Lower lobe of right lung (tissue), 2 donors: ENCODE data around the gene HMGN3. TPM values are rescaled to one million over a fixed set of nuclear protein-coding genes. Genes with fewer than 3 reads are reported as not detected.

Source experiments
- ATAC-seq, 2 donors: fragments of 200-7000 bp; cut with Tn5 transposase; one replicate each; pipeline ENCODE4 v1.9.1; 2020 to 2022; ENCODE audit warnings: mild to moderate bottlenecking in 2 of 2, moderate library complexity in 2 of 2
- DNase-seq: peaks from one replicate; pipeline ENCODE4 v3.0.0-alpha.2; 2020
- H3K27ac ChIP-seq: fragments of 200-600 bp; one replicate; pipeline ENCODE4 v1.8.0; 2022
- H3K27me3 ChIP-seq: fragments of 200-600 bp; one replicate; pipeline ENCODE4 v1.8.0; 2022; ENCODE audit warnings: low read depth
- H3K36me3 ChIP-seq: fragments of 200-600 bp; one replicate; pipeline ENCODE4 v1.8.0; 2022; ENCODE audit warnings: mild to moderate bottlenecking
- H3K4me1 ChIP-seq: fragments of 200-600 bp; one replicate; pipeline ENCODE4 v1.8.0; 2022
- H3K4me3 ChIP-seq: fragments of 200-600 bp; one replicate; pipeline ENCODE4 v1.8.0; 2022; ENCODE audit warnings: mild to moderate bottlenecking
- H3K9me3 ChIP-seq: fragments of 200-600 bp; one replicate; pipeline ENCODE4 v1.8.0; 2022
- CTCF ChIP-seq: fragments of 200-600 bp; IDR thresholded peaks from one replicate; pipeline ENCODE4 v1.8.0; 2022; ENCODE audit warnings: antibody characterized with exemption, mild to moderate bottlenecking
- intact Hi-C: fragments of 100-400 bp; cut with DNase I; formaldehyde crosslinking; loops from one replicate; pipeline ENCODE4 v1.11.0; 2022
- total RNA-seq: library from RNA; stranded (reverse); fragmentation: NEBNext Ultra II Directional; extraction: Animal tissue kit (Norgen Biotek cat#: 25700); gene quantifications from one replicate; pipeline ENCODE4 v1.2.1, GENCODE V29; 2021
- donor health status: DM: no; HTN: yes; CAD: no; lungs with severe emphysema.

HMGN3 gene
- total RNA-seq, 1 donor from 2014 or later: 98.7 TPM

DNA sequence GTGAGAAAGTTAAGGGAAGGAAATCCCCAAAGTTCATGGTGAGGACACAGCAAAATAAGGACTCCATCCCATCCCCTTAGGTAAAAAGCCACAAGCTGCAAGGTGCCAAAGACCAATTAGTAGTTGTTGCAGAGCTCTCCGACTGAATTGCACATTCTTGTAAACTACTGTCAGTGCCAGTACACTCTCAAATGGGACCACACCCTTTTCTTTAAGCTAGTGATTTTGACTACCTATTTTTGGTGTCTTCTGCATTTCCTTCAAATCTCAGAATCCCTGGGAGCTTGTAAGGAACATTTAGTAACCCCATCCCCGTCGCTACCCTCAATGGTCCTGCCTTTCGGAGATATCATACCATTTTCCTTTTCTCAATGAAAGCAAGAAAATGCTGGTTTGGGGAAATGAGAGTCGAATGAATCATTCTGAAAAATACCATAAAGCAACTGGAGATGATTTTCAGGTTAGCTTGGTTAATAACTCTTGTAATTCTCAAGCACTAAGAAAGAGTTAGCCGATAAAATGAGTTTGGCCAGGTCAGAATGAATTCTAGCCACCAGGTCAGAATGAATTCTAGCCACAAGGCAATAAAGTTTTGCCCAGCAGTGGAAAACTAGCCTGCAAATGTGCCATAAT is 5.2 kb upstream of the HMGN3 start:
- TF ChIP-seq CTCF: no peak
- H3K27me3 ChIP-seq: no peaks in the 10 kb centered on the region
- ATAC-seq (no peak), DNase-seq (no peak)
- peaks cover 18% of the 10 kb centered on the region for H3K4me1 ChIP-seq
- H3K9me3 ChIP-seq: no peaks in the 10 kb centered on the region
- intact Hi-C loops: loop anchor here (10.0 kb wide), 1 partner anchor 155 kb away; no protein-coding TSS in a partner anchor
- H3K4me3 ChIP-seq: no peak overlapping the region
- H3K27ac ChIP-seq: no peak overlapping the region
- no peaks in the 10 kb centered on the region for H3K36me3 ChIP-seq

DNA sequence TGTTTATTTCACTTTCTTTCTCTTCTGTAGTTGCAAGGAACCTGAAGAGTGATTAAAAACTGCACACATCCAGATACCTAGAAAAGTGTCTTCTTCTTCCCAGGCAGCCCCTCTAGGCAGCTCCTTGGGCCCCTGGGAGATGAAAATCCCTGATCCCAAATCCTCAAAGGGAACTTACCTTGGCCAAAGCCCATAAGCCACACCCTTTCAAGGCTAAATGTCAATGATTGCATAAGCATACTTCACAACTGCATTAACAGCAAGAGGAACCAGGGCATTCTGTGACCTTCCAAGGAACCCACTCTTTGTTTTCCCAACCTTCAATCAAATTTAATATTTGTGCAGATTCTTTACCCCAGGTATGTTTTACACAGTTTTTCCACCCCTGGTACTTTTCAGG is 4.4 kb upstream of the HMGN3 start:
- no peak for DNase-seq
- Histone ChIP-seq H3K27ac (no peak overlapping the region), H3K27me3 (no peaks in the 10 kb centered on the region), H3K4me3 (no peak overlapping the region), H3K9me3 (no peaks in the 10 kb centered on the region), H3K36me3 (no peaks in the 10 kb centered on the region), H3K4me1 (peaks cover 18% of the 10 kb centered on the region)
- intact Hi-C loops: loop anchor here (10.0 kb wide), 1 partner anchor 154 kb away; no protein-coding TSS in a partner anchor
- no peak for TF ChIP-seq CTCF
- ATAC-seq: no peak

- no peak for TF ChIP-seq CTCF
- Histone ChIP-seq H3K27ac (no peak overlapping the region), H3K9me3 (no peaks in the 10 kb centered on the region), H3K27me3 (no peaks in the 10 kb centered on the region), H3K4me3 (no peak overlapping the region), H3K4me1 (peaks cover 30% of the 10 kb centered on the region), H3K36me3 (no peaks in the 10 kb centered on the region)
- intact Hi-C loops: loop anchor here (10.0 kb wide), 1 partner anchor 152 kb away; no protein-coding TSS in a partner anchor
- DNase-seq (no peak), ATAC-seq (no peak)
Observed at GRCh38 chr6:79236711-79237110, 2.2 kb upstream of the HMGN3 start.

- TF ChIP-seq CTCF: peak; percentile 30
- Histone ChIP-seq H3K4me1 (peaks cover 29% of the 10 kb centered on the region), H3K27ac (peak overlapping the region; percentile 87), H3K27me3 (no peaks in the 10 kb centered on the region), H3K36me3 (no peaks in the 10 kb centered on the region), H3K9me3 (no peaks in the 10 kb centered on the region), H3K4me3 (peak overlapping the region; percentile 79)
- ATAC-seq: peak; percentile 96 to 97
- DNase-seq: peak; percentile 94
- intact Hi-C loops: loop anchor here (10.0 kb wide), 1 partner anchor 149 kb away; no protein-coding TSS in a partner anchor
Observed at GRCh38 chr6:79233611-79234149, 802 bp downstream of the HMGN3 start.

DNA sequence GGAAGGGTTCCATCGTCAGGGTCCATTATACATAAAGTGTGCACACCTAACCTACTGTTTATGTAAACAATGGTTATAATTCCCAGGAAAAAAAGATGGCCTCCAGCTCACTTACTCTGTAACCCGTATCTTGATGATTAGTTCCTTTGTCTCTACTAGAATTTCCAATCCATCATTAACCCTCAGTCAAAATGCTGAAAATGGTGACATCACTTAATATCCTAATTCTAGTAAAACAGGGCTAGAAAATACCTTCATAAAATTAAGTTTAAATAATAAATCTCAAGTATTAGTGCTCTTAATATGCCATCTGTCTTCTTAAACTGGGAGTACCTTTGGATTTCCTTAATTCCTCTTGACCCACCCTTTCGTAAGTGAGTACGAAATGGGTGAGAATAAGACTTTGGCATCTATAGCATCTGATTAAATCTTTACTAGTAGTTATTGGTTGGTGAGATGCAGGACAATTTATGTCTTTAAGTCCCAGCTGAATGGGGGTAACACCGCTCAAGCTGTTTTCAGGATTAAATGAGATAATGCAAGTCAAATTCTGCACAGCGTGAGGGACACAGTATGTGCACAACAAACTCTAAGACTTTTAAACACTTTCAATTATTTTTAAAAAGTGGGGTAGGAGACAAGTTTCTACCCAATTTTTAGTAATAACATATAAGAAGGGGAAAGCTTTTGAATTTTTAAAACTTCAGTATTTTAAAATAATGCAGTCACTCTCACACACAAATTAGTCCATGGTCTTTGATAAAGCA is 1.6 kb downstream of the HMGN3 start:
- ATAC-seq: no peak
- intact Hi-C loops: loop anchor here (10.0 kb wide), 1 partner anchor 148 kb away; no protein-coding TSS in a partner anchor
- H3K27ac ChIP-seq: peak overlapping the region; percentile 87

More for the DNA sequence above, 1.6 kb downstream of the HMGN3 start:
- H3K4me3 ChIP-seq: peak overlapping the region; percentile 79
- no peaks in the 10 kb centered on the region for H3K27me3 ChIP-seq
- H3K36me3 ChIP-seq: no peaks in the 10 kb centered on the region
- peaks cover 28% of the 10 kb centered on the region for H3K4me1 ChIP-seq
- TF ChIP-seq CTCF: no peak
- no peak for DNase-seq
- no peaks in the 10 kb centered on the region for H3K9me3 ChIP-seq
